ENCODE results near the gene TSGA10IP.

DNA sequence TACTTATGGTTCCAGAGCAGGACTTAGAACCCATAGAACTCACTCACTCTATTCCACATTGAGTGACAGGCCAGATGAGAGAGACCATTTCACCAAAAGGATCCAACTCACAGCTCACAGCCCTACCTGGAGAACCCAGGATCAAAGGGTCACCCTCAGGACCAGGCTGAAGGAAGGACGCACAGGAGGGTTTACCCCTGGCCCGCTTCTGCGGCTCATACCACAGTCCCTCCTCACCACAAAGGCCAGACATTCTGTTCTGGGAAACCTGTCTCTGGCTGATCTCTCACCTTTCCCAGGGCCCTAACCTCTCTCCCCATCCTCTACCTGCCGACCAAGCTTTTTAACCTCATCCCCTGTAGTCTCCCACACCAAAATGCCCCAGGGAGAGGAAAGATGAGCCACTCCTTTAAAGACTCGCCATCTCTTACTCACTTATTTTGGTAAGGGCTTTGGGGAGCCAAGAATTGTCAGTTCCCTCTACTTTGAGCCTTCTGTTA, 49.7 kb upstream of the TSGA10IP start:
- TF ChIP-seq, protein P1, sequence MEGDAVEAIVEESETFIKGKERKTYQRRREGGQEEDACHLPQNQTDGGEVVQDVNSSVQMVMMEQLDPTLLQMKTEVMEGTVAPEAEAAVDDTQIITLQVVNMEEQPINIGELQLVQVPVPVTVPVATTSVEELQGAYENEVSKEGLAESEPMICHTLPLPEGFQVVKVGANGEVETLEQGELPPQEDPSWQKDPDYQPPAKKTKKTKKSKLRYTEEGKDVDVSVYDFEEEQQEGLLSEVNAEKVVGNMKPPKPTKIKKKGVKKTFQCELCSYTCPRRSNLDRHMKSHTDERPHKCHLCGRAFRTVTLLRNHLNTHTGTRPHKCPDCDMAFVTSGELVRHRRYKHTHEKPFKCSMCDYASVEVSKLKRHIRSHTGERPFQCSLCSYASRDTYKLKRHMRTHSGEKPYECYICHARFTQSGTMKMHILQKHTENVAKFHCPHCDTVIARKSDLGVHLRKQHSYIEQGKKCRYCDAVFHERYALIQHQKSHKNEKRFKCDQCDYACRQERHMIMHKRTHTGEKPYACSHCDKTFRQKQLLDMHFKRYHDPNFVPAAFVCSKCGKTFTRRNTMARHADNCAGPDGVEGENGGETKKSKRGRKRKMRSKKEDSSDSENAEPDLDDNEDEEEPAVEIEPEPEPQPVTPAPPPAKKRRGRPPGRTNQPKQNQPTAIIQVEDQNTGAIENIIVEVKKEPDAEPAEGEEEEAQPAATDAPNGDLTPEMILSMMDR (IDR thresholded peaks at IDR 0.05; ENCODE audit: insufficient read depth, low read depth, low read length): no peak
- no peak for TF ChIP-seq EZH2 (IDR thresholded peaks at IDR 0.05; ENCODE audit: insufficient read depth, low read length)

All from astrocyte (in vitro differentiated cells and primary cell).